SK-N-DZ (cell line): ENCODE results near the gene PIM1.
"Not testable (repeated sequence)": the region's sequence is repeated elsewhere in the genome, so short reads cannot be mapped to it uniquely, and the experiment has no call there.

Experiments
- DNase-seq: peaks from one replicate; pipeline ENCODE4 v3.0.0-alpha.2; 2015; ENCODE audit warnings: low spot score

PIM1 gene

DNA sequence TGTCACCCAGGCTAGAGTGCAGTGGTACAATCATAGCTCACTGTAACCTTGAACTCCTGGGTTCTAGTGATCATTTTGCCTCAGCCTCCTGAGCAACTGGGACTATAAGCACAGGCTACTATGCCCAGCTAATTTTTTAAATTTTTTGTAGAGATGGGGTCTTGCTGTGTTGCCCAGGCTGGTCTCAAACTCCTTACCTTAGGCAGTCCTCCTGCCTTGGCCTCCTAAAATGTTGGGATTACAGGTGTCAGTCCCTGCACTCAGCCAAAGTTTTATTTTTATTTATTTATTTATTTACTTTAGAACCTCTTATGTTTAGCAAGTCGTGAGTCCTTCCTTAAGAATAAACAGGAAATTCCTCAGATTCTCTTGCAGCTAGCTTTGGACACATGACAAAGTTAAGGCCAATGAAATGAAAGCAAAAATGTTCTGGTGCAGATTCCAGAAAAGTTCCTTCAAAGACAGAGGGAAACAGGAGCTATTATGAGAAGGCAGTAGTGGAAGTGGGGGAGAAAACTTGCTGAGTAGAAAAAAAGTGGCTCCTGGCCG, 19.1 kb downstream of the PIM1 start:
- no peak for DNase-seq

DNA sequence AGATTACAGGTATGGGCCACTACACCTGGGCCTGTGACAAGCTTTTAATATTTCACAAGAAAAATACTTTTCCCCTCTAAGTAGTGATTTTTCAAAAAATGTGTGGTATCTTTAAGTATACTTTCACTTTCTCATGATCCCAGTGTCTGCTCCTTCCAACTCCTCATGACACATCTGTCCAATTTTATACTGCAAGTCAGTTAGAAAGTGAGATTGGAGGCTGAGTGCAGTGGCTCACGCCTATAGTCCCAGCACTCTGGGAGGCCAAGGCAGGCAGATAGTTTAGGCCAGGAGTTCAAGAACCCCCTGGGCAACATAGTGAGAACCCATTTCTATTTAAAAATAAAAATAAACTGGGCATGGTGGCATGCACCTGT, 20.2 kb downstream of the PIM1 start:
- DNase-seq: no peak

DNA sequence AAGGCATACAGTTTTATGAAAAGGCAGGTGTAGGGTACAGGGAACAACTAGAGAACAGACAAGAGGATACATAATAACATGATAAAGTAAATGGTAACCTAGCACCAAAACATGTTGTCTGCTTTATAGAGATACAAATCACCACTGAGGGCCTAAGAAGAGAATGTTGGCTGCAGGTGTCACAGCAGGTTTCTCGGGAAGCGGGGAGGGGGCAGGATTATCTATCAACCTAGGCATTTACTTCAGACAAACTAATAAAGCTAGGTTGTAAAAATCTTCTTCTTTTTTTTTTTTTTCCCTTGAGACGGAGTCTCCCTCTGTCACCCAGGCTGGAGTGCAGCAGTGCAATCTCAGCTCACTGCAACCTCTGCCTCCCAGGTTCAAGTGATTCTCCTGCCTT, 22.7 kb downstream of the PIM1 start:
- DNase-seq: no peak

DNA sequence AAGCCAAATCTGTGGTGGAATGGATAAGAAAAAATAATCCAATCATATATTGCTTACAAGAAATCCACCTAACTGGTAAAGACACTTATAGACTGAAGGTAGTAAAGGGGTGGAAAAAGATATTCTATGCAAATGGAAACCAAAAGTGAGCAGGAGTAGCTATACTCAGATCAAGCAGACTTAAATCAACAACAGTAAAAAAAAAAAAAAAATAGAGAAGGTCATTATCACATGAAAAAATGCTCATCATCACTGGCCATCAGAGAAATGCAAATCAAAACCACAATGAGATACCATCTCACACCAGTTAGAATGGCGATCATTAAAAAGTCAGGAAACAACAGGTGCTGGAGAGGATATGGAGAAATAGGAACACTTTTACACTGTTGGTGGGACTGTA, 24.9 kb downstream of the PIM1 start:
- not testable (repeated sequence) for DNase-seq

DNA sequence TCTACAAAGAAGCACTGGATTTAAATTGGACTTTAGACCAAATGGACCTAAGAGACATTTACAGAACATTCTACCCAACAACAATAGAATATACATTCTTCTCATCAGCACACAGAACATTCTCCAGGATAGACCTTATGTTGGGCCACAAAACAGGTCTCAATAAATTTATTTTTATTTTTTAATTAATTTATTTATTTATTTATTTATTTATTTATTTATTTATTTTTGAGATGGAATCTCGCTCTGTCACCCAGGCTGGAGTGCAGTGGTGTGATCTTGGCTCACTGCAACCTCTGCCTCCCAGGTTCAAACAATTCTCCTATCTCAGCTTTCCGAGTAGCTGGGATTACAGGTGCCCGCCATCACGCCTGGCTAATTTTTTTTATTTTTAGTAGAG, 26.5 kb downstream of the PIM1 start:
- DNase-seq: not testable (repeated sequence)

DNA sequence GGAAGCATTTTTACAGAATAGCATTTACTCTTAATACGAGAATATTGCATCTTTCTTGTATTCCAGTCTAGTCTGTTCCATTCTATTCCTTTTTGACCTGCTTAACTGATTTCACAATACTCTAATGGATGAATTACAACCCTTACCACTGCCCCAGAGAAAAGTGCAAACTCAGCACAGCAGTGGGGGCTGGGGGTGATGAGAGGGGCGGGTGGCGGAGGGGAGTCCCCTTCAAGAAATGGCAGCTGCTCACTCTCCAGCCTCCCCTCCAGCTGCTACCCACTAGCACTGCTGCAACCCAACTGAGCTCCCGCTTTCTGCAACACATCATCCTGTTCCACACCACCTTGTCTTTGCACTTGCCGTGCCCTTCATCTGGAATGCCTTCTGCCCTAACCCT, 30.1 kb downstream of the PIM1 start:
- DNase-seq: no peak

DNA sequence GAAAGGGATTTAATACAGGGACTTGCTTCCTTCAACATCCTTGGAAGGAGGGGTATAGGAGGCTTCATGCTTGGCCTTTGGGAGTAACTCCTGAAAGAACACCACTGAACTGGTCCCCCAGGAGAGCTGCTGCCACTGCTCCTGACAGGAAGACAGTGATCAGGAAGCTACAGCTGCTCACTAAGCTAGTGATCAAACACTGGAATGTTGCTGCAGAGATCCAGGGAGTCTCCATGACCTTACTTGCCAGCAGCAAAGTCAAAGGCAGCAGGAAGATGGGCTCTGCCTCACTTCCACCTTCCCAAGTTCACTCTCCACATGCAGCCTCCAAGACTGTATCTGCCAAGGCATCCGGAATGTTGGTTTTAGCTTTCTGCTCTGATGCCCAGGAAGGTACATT, 31.8 kb downstream of the PIM1 start:
- no peak for DNase-seq

DNA sequence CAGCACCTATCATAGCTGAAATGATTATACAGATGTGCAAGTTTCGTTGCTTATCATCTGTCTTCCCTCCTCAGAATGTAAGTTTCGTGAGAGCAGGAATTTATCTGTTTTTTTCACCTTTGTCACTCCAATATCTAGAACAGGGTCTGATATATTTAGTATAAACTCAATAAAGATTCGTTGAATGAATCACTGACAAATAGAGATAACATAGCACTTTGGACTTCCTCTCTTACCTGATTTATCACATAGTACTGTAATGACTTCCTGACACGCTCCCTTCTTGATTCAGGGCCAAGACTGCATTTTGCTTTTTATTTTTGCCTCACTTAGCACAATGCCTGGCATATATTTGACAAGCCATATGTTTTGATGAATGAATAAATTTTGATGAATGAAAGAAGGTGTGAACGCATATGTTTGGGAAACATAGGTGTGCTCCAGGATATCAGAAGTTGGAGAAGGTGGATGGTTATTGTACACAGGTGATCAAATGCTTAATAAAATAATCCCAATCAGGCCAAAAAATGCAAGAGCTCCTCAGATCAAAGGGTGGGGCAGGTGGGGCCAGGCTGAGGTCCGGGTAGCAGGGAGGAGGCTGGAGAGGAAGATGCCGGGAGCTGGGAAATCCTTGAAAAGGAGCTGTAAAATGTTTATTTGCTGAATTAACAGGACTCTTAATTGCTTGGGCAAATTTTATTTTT, 33.0 kb downstream of the PIM1 start:
- DNase-seq: no peak

DNA sequence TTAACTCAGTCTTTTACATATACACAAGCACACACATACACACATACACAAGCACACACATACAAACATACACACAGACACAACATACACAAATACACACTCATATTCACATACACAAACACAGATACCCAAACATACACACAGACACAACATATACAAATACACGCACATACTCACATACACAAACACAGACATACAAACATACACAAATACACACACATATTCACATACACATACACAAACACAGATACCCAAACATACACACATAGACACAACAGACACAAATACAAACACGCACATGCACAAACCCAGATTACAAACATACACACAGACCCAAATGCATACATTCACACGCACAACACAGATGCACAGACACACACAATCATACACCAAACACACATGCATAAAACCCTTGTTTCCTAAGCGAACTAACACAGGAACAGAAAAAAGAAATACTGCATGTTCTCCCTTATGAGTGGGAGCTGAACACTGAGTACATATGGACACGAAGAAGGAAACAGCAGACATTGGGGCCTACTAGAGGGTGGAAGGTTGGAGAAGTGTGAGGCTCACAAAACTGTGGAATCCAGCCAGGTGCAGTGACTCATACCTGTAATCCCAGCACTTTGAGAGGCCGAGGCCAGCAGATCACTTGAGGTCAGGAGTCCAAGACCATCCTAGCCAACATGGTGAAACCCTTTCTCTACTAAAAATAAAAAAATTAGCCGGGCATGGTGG, 34.2 kb downstream of the PIM1 start:
- no peak for DNase-seq

DNA sequence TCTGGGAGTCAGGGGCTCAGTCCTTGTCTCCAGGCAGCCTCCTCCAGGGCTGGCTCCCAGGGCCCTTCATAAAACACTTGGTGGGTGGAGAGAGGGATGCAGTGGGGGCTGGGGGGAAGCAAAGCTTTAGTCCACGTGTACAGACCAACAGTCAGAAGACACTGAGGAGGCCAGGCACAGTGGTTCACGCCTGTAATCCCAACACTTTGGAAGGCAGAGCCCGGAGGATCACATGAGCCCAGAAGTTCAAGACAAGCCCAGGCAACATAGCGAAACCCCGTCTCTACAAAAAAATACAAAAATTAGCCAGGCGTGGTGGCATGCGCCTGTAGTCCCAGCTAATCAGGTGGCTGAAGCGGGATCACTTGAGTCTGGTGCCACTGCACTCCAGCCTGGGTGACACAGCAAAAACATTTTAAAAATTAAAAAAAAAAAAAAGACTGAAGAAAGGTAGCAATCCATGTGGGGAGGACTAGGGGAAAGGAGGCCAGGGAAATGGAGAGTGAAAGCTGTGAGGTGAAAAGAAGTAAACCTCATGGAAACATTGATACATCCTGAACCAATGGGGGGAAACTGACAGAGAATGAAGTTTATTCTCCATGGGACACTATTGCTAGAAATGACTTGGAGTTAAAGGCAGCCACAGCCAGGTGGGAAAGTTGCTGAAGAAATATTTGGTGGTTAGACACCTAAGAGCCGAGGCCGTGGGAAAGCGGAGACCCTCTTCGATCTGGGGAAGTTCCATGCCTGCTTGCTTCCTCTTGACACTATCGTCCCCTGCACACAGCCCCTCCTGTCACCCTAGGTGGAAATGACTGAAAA, 35.4 kb downstream of the PIM1 start:
- DNase-seq: no peak

DNA sequence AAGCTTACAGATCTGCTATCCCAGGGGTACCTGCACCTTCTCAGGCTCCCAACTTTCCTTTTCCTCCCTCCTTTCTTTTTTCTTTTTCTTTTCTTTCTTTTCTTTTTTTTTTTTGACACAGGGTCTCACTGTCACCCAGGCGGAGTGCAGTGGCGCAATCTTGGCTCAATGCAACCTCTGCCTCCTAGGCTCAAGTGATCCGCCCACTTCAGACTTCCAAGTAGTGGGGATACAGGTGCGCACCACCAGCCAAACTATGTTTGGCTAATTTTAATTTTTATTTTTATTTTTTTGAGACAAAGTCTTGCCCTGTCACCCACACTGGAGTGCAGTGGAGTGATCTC, 36.0 kb downstream of the PIM1 start:
- no peak for DNase-seq

DNA sequence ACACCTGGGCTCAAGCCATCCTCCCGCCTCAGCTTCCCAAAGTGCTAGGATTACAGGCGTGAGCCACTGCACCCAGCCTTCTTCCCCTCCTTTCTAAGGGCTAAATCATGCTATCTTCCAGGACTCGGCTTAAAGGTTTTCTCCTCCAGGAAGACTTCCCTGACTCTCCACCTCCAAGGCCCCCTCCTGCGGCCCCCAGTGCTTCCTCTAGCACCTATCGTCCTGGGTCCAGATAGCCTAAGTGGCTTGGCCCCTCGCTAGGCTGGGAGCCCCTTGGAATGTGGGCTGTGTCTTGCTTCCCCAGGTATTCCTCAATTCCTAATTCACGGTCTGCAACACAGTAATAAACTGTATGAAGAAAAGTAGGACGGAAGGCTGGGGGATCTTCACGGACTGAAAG, 36.7 kb downstream of the PIM1 start:
- no peak for DNase-seq

DNA sequence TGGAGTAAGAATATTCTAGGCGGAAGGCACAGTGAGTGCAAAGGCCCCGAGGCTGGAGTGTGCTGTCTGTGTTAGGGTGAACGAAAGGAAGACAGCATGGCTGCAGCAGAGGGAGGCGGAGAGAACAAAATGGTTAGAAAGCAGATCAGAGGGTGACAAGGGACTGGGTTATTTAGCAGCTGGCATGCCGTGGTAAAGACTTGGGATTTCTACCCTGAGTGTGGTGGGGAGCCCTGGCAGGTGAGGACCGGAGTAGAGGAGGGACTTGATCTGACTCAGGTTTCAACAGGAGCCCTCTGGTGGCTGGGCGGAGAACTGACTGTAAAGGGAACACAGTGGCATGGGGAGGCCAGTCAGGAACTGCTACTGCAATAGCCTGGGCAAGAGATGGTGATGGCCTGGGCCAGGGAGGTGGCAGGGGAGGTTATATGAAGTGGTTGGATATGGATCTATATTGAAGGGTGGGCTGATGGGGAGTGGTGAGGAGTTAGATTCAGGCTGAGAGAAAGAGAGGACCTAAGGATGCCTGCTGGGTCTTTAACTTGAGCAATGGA, 38.0 kb downstream of the PIM1 start:
- DNase-seq: peak; percentile 80

DNA sequence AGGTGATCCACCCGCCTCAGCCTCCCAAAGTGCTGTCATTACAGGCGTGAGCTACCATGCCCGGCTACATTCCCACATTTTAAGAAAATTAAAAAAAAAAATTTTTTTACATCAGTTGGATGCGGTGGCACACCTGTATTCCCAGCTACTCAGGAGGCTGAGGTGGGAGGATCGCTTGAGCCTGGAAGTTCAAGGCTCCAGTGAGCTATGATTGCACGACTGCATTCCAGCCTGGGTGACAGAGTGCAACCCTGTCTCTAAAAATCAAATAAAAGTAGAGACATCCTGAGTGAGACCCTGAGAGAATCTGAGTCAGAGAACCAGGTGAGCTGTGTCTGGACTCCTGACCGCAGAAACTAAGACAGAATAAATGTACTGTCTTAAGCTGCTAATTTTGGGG, 38.8 kb downstream of the PIM1 start:
- no peak for DNase-seq

DNA sequence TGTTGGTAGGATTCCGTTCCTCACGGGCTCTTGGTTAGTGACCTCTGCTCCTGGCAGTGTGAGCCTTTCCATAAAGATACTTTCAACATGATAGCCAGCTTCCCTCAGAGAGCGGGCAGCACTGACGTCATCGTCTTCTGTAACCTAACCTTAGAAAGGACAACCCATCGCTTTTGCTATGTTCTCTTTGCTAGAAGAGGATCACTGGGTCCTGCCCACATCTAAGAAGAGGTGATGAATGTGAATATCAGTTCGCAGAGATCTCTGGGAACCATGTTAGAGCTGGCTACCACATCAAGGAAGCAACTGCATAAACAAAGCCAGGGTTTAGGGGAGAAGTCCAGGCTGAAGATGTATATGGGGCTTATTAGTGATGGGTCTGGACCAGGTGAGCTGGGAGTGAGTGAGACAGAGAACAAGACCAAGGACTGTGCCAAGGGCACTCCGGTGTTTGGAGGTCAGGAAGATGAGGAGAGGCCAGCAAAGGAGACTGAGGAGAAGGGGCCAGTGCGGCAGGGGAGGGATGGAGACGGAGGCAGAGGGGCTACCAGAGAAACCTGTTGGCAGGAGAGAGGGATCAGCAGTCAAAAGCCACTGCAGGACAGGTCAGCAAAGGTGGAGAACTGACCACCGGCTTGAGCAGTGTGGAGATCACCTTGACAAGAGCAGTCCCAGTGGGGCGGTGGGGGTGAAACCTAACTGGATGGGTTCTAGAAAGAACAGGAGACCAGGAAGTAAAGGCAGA, 39.7 kb downstream of the PIM1 start:
- no peak for DNase-seq

DNA sequence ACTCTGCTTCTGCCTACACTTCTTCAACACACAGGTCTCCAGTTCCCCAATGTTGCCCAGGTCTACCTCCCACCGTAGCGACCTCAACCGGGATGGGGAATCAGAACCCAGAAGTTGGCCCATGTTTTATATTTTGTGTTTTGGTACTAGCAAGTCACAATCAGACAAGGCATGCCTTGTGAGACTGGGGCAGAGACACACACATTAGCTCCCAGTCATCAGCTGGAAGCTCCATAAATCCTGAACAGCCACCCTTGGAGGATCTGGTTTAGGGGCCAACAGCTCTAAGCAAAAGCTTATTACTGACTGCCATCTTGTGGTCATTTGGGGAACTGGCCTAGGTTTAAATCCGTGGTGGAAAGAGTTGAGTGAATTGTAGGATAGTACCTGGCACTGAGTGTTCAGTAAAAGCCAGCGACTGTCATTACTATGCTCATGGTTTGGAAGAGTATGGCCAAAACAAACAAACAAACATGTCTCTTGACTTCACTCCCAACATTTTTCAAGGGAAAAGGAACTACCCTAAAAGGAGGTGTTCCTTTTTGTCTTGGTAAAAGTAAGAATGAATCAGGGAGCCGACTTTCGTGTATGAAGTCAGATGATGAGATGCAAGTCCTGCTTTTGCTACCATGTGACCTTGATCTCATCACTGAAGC, 40.5 kb downstream of the PIM1 start:
- peak; percentile 82 for DNase-seq

DNA sequence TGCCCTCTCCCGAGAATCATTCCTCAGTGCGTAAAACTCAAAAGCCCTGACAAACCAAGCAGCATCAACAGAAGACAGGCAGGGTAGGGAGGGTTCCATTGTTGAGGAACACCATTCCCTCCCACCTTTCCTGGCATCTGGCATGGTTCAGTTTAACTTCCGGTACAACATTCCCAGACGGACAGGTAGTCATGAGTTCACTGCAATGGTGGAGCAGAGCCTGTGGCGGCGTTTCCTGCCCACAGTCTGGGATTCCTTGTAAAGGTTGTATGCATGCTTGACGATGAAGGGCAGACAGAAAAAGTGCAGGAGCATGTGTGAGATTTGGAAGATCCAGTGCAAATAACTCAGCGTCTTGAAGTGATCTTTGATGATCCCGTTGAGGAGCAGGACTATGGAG, 42.3 kb downstream of the PIM1 start:
- DNase-seq: no peak

DNA sequence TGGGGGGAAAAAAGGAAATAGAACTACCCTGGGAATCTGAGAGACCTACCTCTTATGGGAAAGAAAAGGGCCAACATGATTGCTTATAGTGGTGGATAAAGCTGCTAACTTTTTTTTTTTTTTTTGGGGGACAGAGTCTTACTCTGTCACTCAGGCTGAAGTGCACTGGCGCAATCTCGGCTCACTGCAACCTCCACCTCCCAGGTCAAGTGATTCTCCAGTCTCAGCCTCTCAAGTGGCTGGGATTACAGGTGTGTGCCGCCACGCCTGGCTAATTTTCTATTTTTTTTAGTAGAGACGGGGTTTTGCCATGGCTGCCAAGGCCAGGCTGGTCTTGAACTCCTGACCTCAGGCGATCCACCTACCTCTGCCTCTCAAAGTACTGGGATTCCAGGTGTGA, 48.1 kb downstream of the PIM1 start:
- no peak for DNase-seq

DNA sequence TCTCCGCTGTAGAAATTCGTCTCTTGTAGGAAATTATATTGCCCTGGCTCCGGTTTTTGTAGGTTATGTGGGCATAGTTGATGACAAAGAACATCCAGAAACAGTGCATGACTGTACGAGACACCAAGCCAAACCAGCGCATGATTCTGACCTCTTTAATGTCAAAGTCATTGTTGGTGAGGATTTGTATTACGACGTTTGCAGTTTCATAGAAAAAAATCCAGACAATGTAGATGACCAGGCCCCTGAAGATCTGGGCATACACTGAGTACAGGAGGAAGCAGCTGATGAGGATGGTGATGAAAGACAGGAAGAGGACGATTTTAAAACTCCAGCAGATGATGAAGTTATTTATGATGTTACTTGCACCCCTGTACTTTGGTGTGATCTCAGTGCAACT, 48.6 kb downstream of the PIM1 start:
- DNase-seq: no peak

DNA sequence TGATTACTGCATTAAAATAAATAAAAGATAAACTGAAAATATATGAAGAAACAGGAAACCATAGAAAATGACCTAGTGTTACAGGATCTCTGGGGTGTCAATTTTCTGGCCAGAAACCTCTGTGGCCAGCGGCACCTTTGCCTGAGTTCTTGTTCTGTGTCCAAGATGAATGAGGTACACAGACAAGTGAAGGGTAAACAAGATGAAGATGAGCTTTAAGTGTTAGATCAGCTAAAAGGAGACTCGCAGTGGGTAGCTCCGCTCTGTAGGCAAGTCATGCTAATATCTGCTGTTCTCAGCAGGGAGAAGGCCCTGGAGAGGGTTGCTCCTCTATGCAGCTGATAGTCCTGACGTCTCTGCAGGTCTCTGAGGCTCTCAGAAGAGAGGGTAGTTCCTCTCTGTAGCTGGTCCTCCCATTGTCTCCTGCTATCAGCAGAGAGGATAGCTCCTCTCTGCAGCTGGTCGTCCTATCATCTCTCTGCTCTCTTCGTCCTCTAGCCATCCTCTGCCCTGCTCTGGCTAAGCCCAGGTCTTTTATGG, 51.7 kb downstream of the PIM1 start:
- no peak for DNase-seq
